ENCODE measurements around the gene ALKBH3.

- no peak for TF ChIP-seq CTCF (IDR thresholded peaks at IDR 0.05)
- no peak for TF ChIP-seq POLR2AphosphoS5 (IDR thresholded peaks at IDR 0.05)
- TF ChIP-seq POLR2A (IDR thresholded peaks at IDR 0.05; ENCODE audit: low read depth), result no peak
Observed at GRCh38 chr11:43919852-43920597, 39.4 kb downstream of the ALKBH3 start.

All from esophagus muscularis mucosa (tissue), 3 donors.